ENCODE results near the gene HIVEP3.
"Not testable (repeated sequence)": the region's sequence is repeated elsewhere in the genome, so short reads cannot be mapped to it uniquely, and the experiment has no call there.

The HIVEP3 gene

GRCh38 chr1:41562328-41562727 is 356.4 kb downstream of the HIVEP3 start:
- no peak for DNase-seq (ENCODE audit: low read depth in 2 of 2)

GRCh38 chr1:41560931-41561330 is 357.8 kb downstream of the HIVEP3 start:
- no peak for DNase-seq (ENCODE audit: low read depth in 2 of 2)

GRCh38 chr1:41560496-41560895 is 358.2 kb downstream of the HIVEP3 start:
- DNase-seq (ENCODE audit: low read depth in 2 of 2) = no peak

GRCh38 chr1:41559331-41559730 is 359.4 kb downstream of the HIVEP3 start:
- DNase-seq (ENCODE audit: low read depth in 2 of 2) = no peak

GRCh38 chr1:41558761-41559171 is 360.0 kb downstream of the HIVEP3 start:
- DNase-seq (ENCODE audit: low read depth in 2 of 2) = no peak

GRCh38 chr1:41557751-41558455 is 360.8 kb downstream of the HIVEP3 start:
- no peak for DNase-seq (ENCODE audit: low read depth in 2 of 2)

- DNase-seq (ENCODE audit: low read depth in 2 of 2) = not testable (repeated sequence)
Observed at GRCh38 chr1:41554746-41555145, 364.0 kb downstream of the HIVEP3 start.

- no peak for DNase-seq (ENCODE audit: low read depth in 2 of 2)
Observed at GRCh38 chr1:41547781-41548560, 370.8 kb downstream of the HIVEP3 start.

GRCh38 chr1:41547336-41547735 is 371.4 kb downstream of the HIVEP3 start:
- no peak for DNase-seq (ENCODE audit: low read depth in 2 of 2)

- no peak for DNase-seq (ENCODE audit: low read depth in 2 of 2)
Observed at GRCh38 chr1:41546833-41547135, 371.9 kb downstream of the HIVEP3 start.

GRCh38 chr1:41545996-41546832 is 372.5 kb downstream of the HIVEP3 start:
- DNase-seq (ENCODE audit: low read depth in 2 of 2) = no peak

GRCh38 chr1:41542196-41542930 is 376.4 kb downstream of the HIVEP3 start:
- DNase-seq (ENCODE audit: low read depth in 2 of 2) = no peak

GRCh38 chr1:41541592-41541952 is 377.1 kb downstream of the HIVEP3 start:
- no peak for DNase-seq (ENCODE audit: low read depth in 2 of 2)

- DNase-seq (ENCODE audit: low read depth in 2 of 2) = no peak
Observed at GRCh38 chr1:41540886-41541591, 377.7 kb downstream of the HIVEP3 start.

GRCh38 chr1:41539999-41540398 is 378.7 kb downstream of the HIVEP3 start:
- no peak for DNase-seq (ENCODE audit: low read depth in 2 of 2)

GRCh38 chr1:41539418-41539805 is 379.3 kb downstream of the HIVEP3 start:
- DNase-seq (ENCODE audit: low read depth in 2 of 2) = no peak

GRCh38 chr1:41538741-41539417 is 379.8 kb downstream of the HIVEP3 start:
- no peak for DNase-seq (ENCODE audit: low read depth in 2 of 2)

GRCh38 chr1:41537788-41538351 is 380.9 kb downstream of the HIVEP3 start:
- no peak for DNase-seq (ENCODE audit: low read depth in 2 of 2)

- DNase-seq (ENCODE audit: low read depth in 2 of 2) = no peak
Observed at GRCh38 chr1:41537251-41537650, 381.5 kb downstream of the HIVEP3 start.

GRCh38 chr1:41536361-41536802 is 382.3 kb downstream of the HIVEP3 start:
- DNase-seq (ENCODE audit: low read depth in 2 of 2) = no peak
